ENCODE results near the gene MYO3B. TPM values are rescaled to one million over a fixed set of nuclear protein-coding genes. Genes with fewer than 3 reads are reported as not detected.

Gene MYO3B
- total RNA-seq, 2 donors from 2014 or later = 0.05 to 0.32 TPM

DNA sequence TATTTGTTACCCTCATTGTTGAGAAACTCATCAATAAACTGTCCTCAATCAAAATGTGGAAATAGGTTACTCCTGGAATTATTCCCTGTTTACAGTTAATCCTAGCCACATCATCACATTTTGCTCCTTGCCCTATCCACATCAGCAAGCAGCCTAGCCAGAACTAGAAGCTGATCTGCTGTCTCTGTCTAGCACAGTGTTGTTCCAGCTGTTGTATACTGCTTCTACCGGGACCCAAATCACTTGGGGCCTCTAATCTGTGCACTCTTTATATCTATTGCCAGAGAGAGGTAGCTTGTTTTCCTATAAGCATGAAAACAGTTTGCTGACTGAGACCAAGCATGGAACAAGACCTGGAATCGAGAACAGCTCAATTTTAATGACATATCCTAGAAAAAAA lies 341.0 kb downstream of the MYO3B start:
- Histone ChIP-seq H3K36me3 (no peaks in the 10 kb centered on the region), H3K9ac (ENCODE audit: low read depth in 2 of 2, low read length in 2 of 2) (no peak overlapping the region), H3K27ac (no peak overlapping the region), H3K4me3 (no peak overlapping the region), H3K9me3 (no peaks in the 10 kb centered on the region), H3K4me1 (no peaks in the 10 kb centered on the region), H3K27me3 (no peaks in the 10 kb centered on the region)
- no peak for TF ChIP-seq CTCF (IDR thresholded peaks at IDR 0.05)
- intact Hi-C loops (cut with DNase I) = no loop called here
- DNase-seq = no peak

GRCh38 chr2:170521299-170521698 lies 343.4 kb downstream of the MYO3B start:
- DNase-seq = no peak
- Histone ChIP-seq H3K27me3 (no peaks in the 10 kb centered on the region), H3K4me1 (no peaks in the 10 kb centered on the region), H3K9me3 (no peaks in the 10 kb centered on the region), H3K27ac (no peak overlapping the region), H3K36me3 (no peaks in the 10 kb centered on the region), H3K9ac (ENCODE audit: low read depth in 2 of 2, low read length in 2 of 2) (no peak overlapping the region), H3K4me3 (no peak overlapping the region)
- TF ChIP-seq CTCF (IDR thresholded peaks at IDR 0.05) = no peak
- intact Hi-C loops (cut with DNase I) = no loop called here

DNA sequence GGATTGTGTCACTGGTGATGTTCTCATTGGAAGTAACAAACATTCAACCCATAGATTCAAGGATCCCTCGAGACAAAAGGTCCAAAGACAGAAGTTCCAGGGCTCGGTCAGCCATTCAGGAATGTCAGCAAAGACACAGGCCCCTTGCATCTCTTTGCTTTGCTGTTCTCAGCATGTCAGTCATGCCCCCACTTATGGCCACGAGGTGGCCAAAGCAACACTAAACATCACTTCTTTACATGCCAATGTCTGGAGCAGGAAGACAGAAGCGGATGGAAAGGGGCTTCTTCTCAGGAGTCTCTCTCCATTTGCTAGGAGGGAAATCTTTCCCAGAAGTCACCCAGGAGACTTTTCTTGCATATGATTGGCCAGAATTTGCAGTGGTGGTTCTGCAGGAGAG lies 345.6 kb downstream of the MYO3B start:
- H3K9ac ChIP-seq (ENCODE audit: low read depth in 2 of 2, low read length in 2 of 2) = no peak overlapping the region
- no peak overlapping the region for H3K4me3 ChIP-seq
- no peaks in the 10 kb centered on the region for H3K27me3 ChIP-seq
- H3K36me3 ChIP-seq = no peaks in the 10 kb centered on the region
- intact Hi-C loops (cut with DNase I) = no loop called here
- H3K27ac ChIP-seq = no peak overlapping the region
- no peaks in the 10 kb centered on the region for H3K4me1 ChIP-seq
- no peaks in the 10 kb centered on the region for H3K9me3 ChIP-seq
- no peak for TF ChIP-seq CTCF (IDR thresholded peaks at IDR 0.05)
- no peak for DNase-seq

GRCh38 chr2:170524828-170525565 lies 347.1 kb downstream of the MYO3B start:
- H3K4me1 ChIP-seq = no peaks in the 10 kb centered on the region
- TF ChIP-seq CTCF (IDR thresholded peaks at IDR 0.05) = no peak
- no peak overlapping the region for H3K4me3 ChIP-seq
- no peaks in the 10 kb centered on the region for H3K36me3 ChIP-seq
- H3K9ac ChIP-seq (ENCODE audit: low read depth in 2 of 2, low read length in 2 of 2) = no peak overlapping the region
- H3K27me3 ChIP-seq = no peaks in the 10 kb centered on the region
- H3K27ac ChIP-seq = no peak overlapping the region
- intact Hi-C loops (cut with DNase I) = no loop called here
- no peaks in the 10 kb centered on the region for H3K9me3 ChIP-seq
- DNase-seq = no peak

- no peak overlapping the region for H3K27ac ChIP-seq
- no peak for TF ChIP-seq CTCF (IDR thresholded peaks at IDR 0.05)
- no peaks in the 10 kb centered on the region for H3K4me1 ChIP-seq
- no peaks in the 10 kb centered on the region for H3K27me3 ChIP-seq
- intact Hi-C loops (cut with DNase I) = no loop called here
- no peaks in the 10 kb centered on the region for H3K36me3 ChIP-seq
- DNase-seq = peak; percentile 35
- H3K9ac ChIP-seq (ENCODE audit: low read depth in 2 of 2, low read length in 2 of 2) = no peak overlapping the region
- no peaks in the 10 kb centered on the region for H3K9me3 ChIP-seq
- H3K4me3 ChIP-seq = no peak overlapping the region
Measured at GRCh38 chr2:170525566-170525900, 347.6 kb downstream of the MYO3B start.

Measured in colonic mucosa (tissue), 4 donors.